SK-N-SH (cell line): Measurements from ENCODE around the gene TELO2. TPM values are rescaled to one million over a fixed set of nuclear protein-coding genes. Genes with fewer than 3 reads are reported as not detected.

Experiments
- CTCF ChIA-PET: fragments of 300-600, 350-600 bp; formaldehyde crosslinking; extraction: SDS; loops from one replicate; lab custom pipeline; 2021; lab: Yijun Ruan, JAX
- POLR2A ChIA-PET: fragments of 350-600 bp; sonication (Branson Sonifier 250); formaldehyde crosslinking; extraction: SDS; loops from one replicate; lab custom pipeline; 2020; ENCODE audit warnings: antibody characterized with exemption, inconsistent platforms; lab: Yijun Ruan, JAX
- DNase-seq: peaks from one replicate; pipeline ENCODE4 v3.0.0; 2012
- H2AFZ ChIP-seq: fragments of 200-600 bp; sonication (generic); 2 replicates; pipeline ENCODE4 v1.8.1; 2016; ENCODE audit warnings: antibody characterized with exemption, mild to moderate bottlenecking, low read depth
- H3F3A ChIP-seq: fragments of 200-600 bp; sonication (generic); replicated peaks from 2 replicates; pipeline ENCODE3; 2016; ENCODE audit warnings: antibody characterized with exemption, mild to moderate bottlenecking; ENCODE audit not compliant: insufficient read depth
- H3K27ac ChIP-seq, 2 experiments: fragments of 200-500 bp in 1 of 2; fragments of 200-600 bp in 1 of 2; sonication (Bioruptor generic) in 1 of 2; sonication (generic), shearing (Covaris generic) in 1 of 2; 2 replicates each; pipeline versions ENCODE4 v1.5.1 to v1.6.1; 2014 to 2016; ENCODE audit warnings: low read depth in 2 of 2, inconsistent platforms in 1 of 2, low read length in 1 of 2, mild to moderate bottlenecking in 1 of 2, mixed read lengths in 1 of 2
- H3K27me3 ChIP-seq: fragments of 200-600 bp; sonication (generic), shearing (Covaris generic); 2 replicates; pipeline ENCODE4 v1.6.1; 2016; ENCODE audit warnings: mixed run types; ENCODE audit not compliant: insufficient read depth
- H3K36me3 ChIP-seq, 2 experiments: fragments of 200-500 bp in 1 of 2; fragments of 200-600 bp in 1 of 2; sonication (Bioruptor generic) in 1 of 2; sonication (generic) in 1 of 2; replicated peaks in 1 of 2; 2 replicates each; pipeline versions ENCODE3 to v1.5.1; 2014 to 2016; ENCODE audit warnings: low read length in 1 of 2, mild to moderate bottlenecking in 1 of 2; ENCODE audit not compliant: insufficient read depth in 2 of 2, control insufficient read depth in 1 of 2
- H3K4me1 ChIP-seq, 2 experiments: fragments of 200-500 bp in 1 of 2; fragments of 200-600 bp in 1 of 2; sonication (Bioruptor generic) in 1 of 2; sonication (generic), shearing (Covaris generic) in 1 of 2; 2 replicates each; pipeline versions ENCODE4 v1.5.1 to v1.6.1; 2014 to 2016; ENCODE audit warnings: low read depth in 1 of 2, low read length in 1 of 2, mixed run types in 1 of 2; ENCODE audit not compliant: insufficient read depth in 2 of 2, control insufficient read depth in 1 of 2
- H3K4me2 ChIP-seq: fragments of 200-600 bp; sonication (generic), shearing (Covaris generic); 2 replicates; pipeline ENCODE4 v1.6.1; 2017; ENCODE audit warnings: mixed run types
- H3K4me3 ChIP-seq, 2 experiments: fragments of 200-500 bp in 1 of 2; fragments of 200-600 bp in 1 of 2; sonication (Bioruptor generic) in 1 of 2; sonication (generic), shearing (Covaris generic) in 1 of 2; 2 replicates each; pipeline versions ENCODE4 v1.5.1 to v1.8.1; 2014 to 2016; ENCODE audit warnings: low read depth in 2 of 2, inconsistent platforms in 1 of 2, low read length in 1 of 2, mild to moderate bottlenecking in 1 of 2, mixed read lengths in 1 of 2, moderate library complexity in 1 of 2
- H3K79me2 ChIP-seq: fragments of 200-600 bp; sonication (generic); 2 replicates; pipeline ENCODE4 v1.8.1; 2017; ENCODE audit warnings: mild to moderate bottlenecking; ENCODE audit not compliant: insufficient read depth
- H3K9ac ChIP-seq: fragments of 200-600 bp; sonication (generic); 2 replicates; pipeline ENCODE4 v1.6.1; 2017; ENCODE audit warnings: mixed run types
- H3K9me2 ChIP-seq: fragments of 200-600 bp; sonication (generic); 2 replicates; pipeline ENCODE4 v1.6.1; 2017; ENCODE audit warnings: mixed run types
- H3K9me3 ChIP-seq: fragments of 200-600 bp; sonication (generic); 2 replicates; pipeline ENCODE4 v1.6.1; 2017; ENCODE audit warnings: mixed run types, mild to moderate bottlenecking, moderate library complexity
- H4K20me1 ChIP-seq: fragments of 200-600 bp; sonication (generic); 2 replicates; pipeline ENCODE4 v1.6.1; 2017; ENCODE audit warnings: mild to moderate bottlenecking, mixed run types; ENCODE audit not compliant: insufficient read depth
- CTCF ChIP-seq: fragments of 200-600 bp; sonication (generic); IDR thresholded peaks from 2 replicates; pipeline ENCODE4 v1.6.1; 2017; ENCODE audit warnings: antibody characterized with exemption, mild to moderate bottlenecking, moderate library complexity
- ELF1 ChIP-seq: IDR thresholded peaks from 2 replicates; pipeline ENCODE4 v1.4.0; 2012
- EZH2phosphoT487 ChIP-seq: fragments of 200-600 bp; sonication (generic); IDR thresholded peaks from 2 replicates; pipeline ENCODE4 v1.6.1; 2017; ENCODE audit warnings: low read depth, mixed run types, mild to moderate bottlenecking, antibody characterized with exemption, moderate library complexity, borderline replicate concordance
- FOXJ3 ChIP-seq: sonication (generic); formaldehyde crosslinking; IDR thresholded peaks from 2 replicates; pipeline ENCODE4 v1.5.1; 2020; ENCODE audit warnings: mild to moderate bottlenecking, missing genetic modification reagents
- FOXM1 ChIP-seq: IDR thresholded peaks from 2 replicates; pipeline ENCODE4 v1.4.0; 2012; ENCODE audit warnings: low read depth, mild to moderate bottlenecking
- GABPA ChIP-seq: IDR thresholded peaks from 2 replicates; pipeline ENCODE4 v1.4.0; 2012; ENCODE audit warnings: low read depth, mild to moderate bottlenecking
- GATA2 ChIP-seq: sonication (generic); formaldehyde crosslinking; IDR thresholded peaks from 2 replicates; pipeline ENCODE4 v1.5.0; 2020; ENCODE audit warnings: mild to moderate bottlenecking, missing genetic modification reagents
- JUND ChIP-seq: IDR thresholded peaks from 2 replicates; pipeline ENCODE4 v1.4.0; 2012
- MAX ChIP-seq: IDR thresholded peaks from 2 replicates; pipeline ENCODE4 v1.4.0; 2012; ENCODE audit warnings: low read depth
- NFIC ChIP-seq: IDR thresholded peaks from 2 replicates; pipeline ENCODE4 v1.4.0; 2012; ENCODE audit warnings: borderline replicate concordance
- RAD21 ChIP-seq: IDR thresholded peaks from 2 replicates; pipeline ENCODE4 v1.6.1; 2012; ENCODE audit warnings: mild to moderate bottlenecking, low read length
- RXRA ChIP-seq: IDR thresholded peaks from 2 replicates; pipeline ENCODE4 v1.4.0; 2012; ENCODE audit warnings: low read depth, mild to moderate bottlenecking, borderline replicate concordance
- SIN3A ChIP-seq: IDR thresholded peaks from 2 replicates; pipeline ENCODE4 v1.6.1; 2012; ENCODE audit warnings: low read depth, mild to moderate bottlenecking, low read length, moderate library complexity, borderline replicate concordance
- SMC3 ChIP-seq: IDR thresholded peaks from 2 replicates; pipeline ENCODE4 v1.6.1; 2012; ENCODE audit warnings: low read depth, low read length, improper control_type of control experiment
- TCF12 ChIP-seq: IDR thresholded peaks from 2 replicates; pipeline ENCODE4 v1.4.0; 2012
- USF1 ChIP-seq: IDR thresholded peaks from 2 replicates; pipeline ENCODE4 v1.4.0; 2012; ENCODE audit warnings: low read depth, borderline replicate concordance
- USF2 ChIP-seq: fragments of 150-350 bp; IDR thresholded peaks from 2 replicates; pipeline ENCODE4 v1.6.1; 2017; ENCODE audit warnings: antibody characterized with exemption, low read length, low read depth, borderline replicate concordance
- YY1 ChIP-seq: IDR thresholded peaks from 2 replicates; pipeline ENCODE4 v1.4.0; 2012; ENCODE audit warnings: low read depth, mild to moderate bottlenecking
- ZBTB33 ChIP-seq: IDR thresholded peaks from 2 replicates; pipeline ENCODE4 v1.4.0; 2012; ENCODE audit warnings: low read depth, borderline replicate concordance
- WGBS: methylation state at CpG from one replicate; pipeline ENCODE4 v1.1.6; 2017; ENCODE audit warnings: low lambda C conversion rate; 5-methylcytosine and 5-hydroxymethylcytosine counted together
- polyA plus RNA-seq, 3 experiments: library from polyadenylated mRNA; depleted of rRNA; stranded (reverse); fragments of >200 nt; gene quantifications; 2 replicates each; pipeline ENCODE4 v1.2.3, GENCODE V29; 2012

The TELO2 gene
- polyA plus RNA-seq, 1 of the 3 experiments (the other 2 are of a cell fraction), result 24.2 TPM

- Histone ChIP-seq H3K4me1 (peaks cover 0 to 17% of the 10 kb centered on the region in 2 experiments; a peak in 1 of 4 replicates), H2AFZ (peak overlapping the region; percentile 81; the same call in 1 of the 2 replicates), H3F3A (no peaks in the 10 kb centered on the region), H3K4me3 (peak overlapping the region; percentile 78 to 83), H3K9me3 (no peaks in the 10 kb centered on the region), H3K9me2 (no peaks in the 10 kb centered on the region)
- no peak for DNase-seq
- TF ChIP-seq CTCF (no peak), RAD21 (no peak), ZBTB33 (no peak), SIN3A (no peak), FOXJ3 (no peak), RXRA (no peak), USF1 (no peak), NFIC (no peak), EZH2phosphoT487 (no peak), YY1 (no peak), GABPA (no peak)
- TF ChIP-seq, all 33 proteins: peak for 0
- ChIA-PET CTCF (interaction anchor here (0.9 to 1.8 kb wide), 6 partner anchors 9 to 212 kb away, joined by 3 to 5 read pairs (median 4); partner anchors contain the start of gene MAPK8IP3), POLR2A (no interaction called here)
- Histone ChIP-seq H3K27ac (peak overlapping the region; percentile 20 to 71; a peak in 1 of 4 replicates), H3K4me2 (peak overlapping the region; percentile 95), H3K9ac (peak overlapping the region; percentile 85), H4K20me1 (no peaks in the 10 kb centered on the region), H3K36me3 (peaks cover 0 to 28% of the 10 kb centered on the region in 2 experiments), H3K79me2 (peaks cover 17% of the 10 kb centered on the region; the same call in 1 of the 2 replicates), H3K27me3 (no peaks in the 10 kb centered on the region)
- WGBS, result 0% methylated on average over 7 of the region's 30 CpGs
Measured at GRCh38 chr16:1493746-1494094, 560 bp downstream of the TELO2 start.

- H3K27me3 ChIP-seq, result no peaks in the 10 kb centered on the region
- H3F3A ChIP-seq, result no peaks in the 10 kb centered on the region
- peak; percentile 82 for DNase-seq
- peaks cover 0 to 31% of the 10 kb centered on the region in 2 experiments for H3K36me3 ChIP-seq
- CTCF ChIA-PET, result interaction anchor here (0.9 to 1.4 kb wide), 4 partner anchors 18 to 111 kb away, joined by 3 to 5 read pairs (median 3); no protein-coding TSS in a partner anchor
- peaks cover 17% of the 10 kb centered on the region; the same call in 1 of the 2 replicates for H3K79me2 ChIP-seq
- POLR2A ChIA-PET, result no interaction called here
- WGBS, result 13% methylated on average over 9 of the region's 25 CpGs
- H3K9me3 ChIP-seq, result no peaks in the 10 kb centered on the region
- H3K27ac ChIP-seq, result 0 out of 4 replicates have a peak overlapping the region, but pooled peaks of 1 of the 2 experiments have one; percentile 20
- H3K4me2 ChIP-seq, result peak overlapping the region; percentile 95
- H3K4me1 ChIP-seq, result peaks cover 0 to 17% of the 10 kb centered on the region in 2 experiments; a peak in 1 of 4 replicates
- no peaks in the 10 kb centered on the region for H3K9me2 ChIP-seq
- peak overlapping the region; percentile 78 to 83 for H3K4me3 ChIP-seq
- H2AFZ ChIP-seq, result no peak overlapping the region
- peak overlapping the region; percentile 85 for H3K9ac ChIP-seq
- no peaks in the 10 kb centered on the region for H4K20me1 ChIP-seq
- no peak for TF ChIP-seq GATA2
- no peak for TF ChIP-seq USF2
- TF ChIP-seq SMC3, result peak; percentile 60
- no peak for TF ChIP-seq USF1
- no peak for TF ChIP-seq MAX
- peak; percentile 66 for TF ChIP-seq CTCF
- TF ChIP-seq FOXM1, result no peak
- TF ChIP-seq ELF1, result no peak
- no peak for TF ChIP-seq TCF12
- TF ChIP-seq JUND, result no peak
Measured at GRCh38 chr16:1494129-1494640, 1.0 kb downstream of the TELO2 start.
